PC-3 (cell line): ENCODE results near the gene RAD23A. TPM values are rescaled to one million over a fixed set of nuclear protein-coding genes. Genes with fewer than 3 reads are reported as not detected.

ENCODE experiments used
- ATAC-seq: fragments of 200-7000 bp; cut with Tn5 transposase; 2 replicates; pipeline ENCODE4 v1.9.1; 2020; ENCODE audit warnings: mild to moderate bottlenecking, moderate library complexity
- BruUV-seq: library from RNA; stranded (reverse); fragments of 400-500 nt; replicated peaks from 2 replicates; lab custom pipeline; 2021; lab: Mats Ljungman, UMichigan
- CTCF ChIA-PET: fragments of 300-600 bp; sonication (Branson Sonifier 250); formaldehyde crosslinking; loops from one replicate; lab custom pipeline; 2022; ENCODE audit warnings: antibody characterized with exemption; lab: Charles Lee
- POLR2A ChIA-PET: fragments of 300-600 bp; sonication (Branson Sonifier 250); formaldehyde crosslinking; loops from one replicate; lab custom pipeline; 2022; ENCODE audit warnings: antibody characterized with exemption; ENCODE audit not compliant: unreplicated experiment; lab: Charles Lee
- DNase-seq: peaks from one replicate; pipeline ENCODE4 v3.0.0-alpha.2; 2015
- H2AFZ ChIP-seq: fragments of 300-600 bp; sonication (generic); 2 replicates; pipeline ENCODE4 v1.6.0; 2016; ENCODE audit warnings: antibody characterized with exemption, low read length
- H3F3A ChIP-seq: fragments of 300-600 bp; sonication (generic); one replicate; pipeline ENCODE4 v1.6.0; 2017; ENCODE audit warnings: antibody characterized with exemption, low read length, control low read depth, mild to moderate bottlenecking; ENCODE audit not compliant: unreplicated experiment
- H3K27ac ChIP-seq: fragments of 300-600 bp; sonication (generic); 2 replicates; pipeline ENCODE4 v1.5.1; 2016; ENCODE audit warnings: mild to moderate bottlenecking, low read length
- H3K27me3 ChIP-seq: fragments of 300-600 bp; sonication (generic); 2 replicates; pipeline ENCODE4 v1.6.1; 2016; ENCODE audit warnings: low read length, mixed read lengths
- H3K36me3 ChIP-seq: fragments of 300-600 bp; sonication (generic); 2 replicates; pipeline ENCODE4 v1.6.1; 2016; ENCODE audit warnings: low read depth, mixed run types, low read length, mixed read lengths
- H3K4me1 ChIP-seq: fragments of 300-600 bp; sonication (generic); 2 replicates; pipeline ENCODE4 v1.5.1; 2016; ENCODE audit warnings: low read length; ENCODE audit not compliant: insufficient read depth
- H3K4me2 ChIP-seq: fragments of 300-600 bp; sonication (generic); 2 replicates; pipeline ENCODE4 v1.6.0; 2016; ENCODE audit warnings: low read length
- H3K4me3 ChIP-seq: fragments of 300-600 bp; sonication (generic); 2 replicates; pipeline ENCODE4 v1.5.1; 2016; ENCODE audit warnings: mild to moderate bottlenecking, low read length, mixed read lengths
- H3K79me2 ChIP-seq: fragments of 300-600 bp; sonication (generic); 2 replicates; pipeline ENCODE4 v1.6.1; 2017; ENCODE audit warnings: low read length, mixed read lengths
- H3K9ac ChIP-seq: fragments of 300-600 bp; sonication (generic); 2 replicates; pipeline ENCODE4 v1.6.0; 2016; ENCODE audit warnings: mild to moderate bottlenecking, low read length
- H3K9me2 ChIP-seq: fragments of 300-600 bp; sonication (generic); replicated peaks from 2 replicates; pipeline ENCODE4 v1.6.1; 2016; ENCODE audit warnings: mixed run types, low read length, mixed read lengths
- H3K9me3 ChIP-seq: fragments of 300-600 bp; sonication (generic); 2 replicates; pipeline ENCODE4 v1.6.1; 2016; ENCODE audit warnings: low read length, mixed read lengths
- H4K20me1 ChIP-seq: fragments of 300-600 bp; sonication (generic); 2 replicates; pipeline ENCODE4 v1.6.1; 2016; ENCODE audit warnings: low read length, mixed read lengths
- CTCF ChIP-seq: fragments of 300-600 bp; sonication (generic); conservative IDR thresholded peaks from 2 replicates; pipeline ENCODE4 v1.5.1; 2017; ENCODE audit warnings: antibody characterized with exemption, low read depth, mild to moderate bottlenecking, low read length
- EZH2 ChIP-seq: fragments of 300-600 bp; sonication (generic); IDR thresholded peaks from one replicate; pipeline ENCODE4 v1.6.1; 2017; ENCODE audit warnings: antibody characterized with exemption, mild to moderate bottlenecking, low read length; ENCODE audit not compliant: unreplicated experiment
- EZH2phosphoT487 ChIP-seq: fragments of 300-600 bp; sonication (generic); IDR thresholded peaks from 2 replicates; pipeline ENCODE4 v1.6.1; 2018; ENCODE audit warnings: mild to moderate bottlenecking, antibody characterized with exemption, low read length, borderline replicate concordance
- intact Hi-C: fragments of 100-400 bp; cut with micrococcal nuclease; formaldehyde crosslinking; loops from 2 replicates; pipeline ENCODE4 v1.9.0; 2023
- total RNA-seq: library from RNA; depleted of rRNA; stranded (reverse); fragments of >200 nt; gene quantifications from 2 replicates; pipeline ENCODE4 v1.2.3, GENCODE V29; 2014

Gene RAD23A
- total RNA-seq, 1 experiment from 2014 or later, result 418 TPM

GRCh38 chr19:12918253-12918652, 27.4 kb upstream of the RAD23A start:
- peaks cover 6% of the 10 kb centered on the region for H3K4me1 ChIP-seq
- H3K4me3 ChIP-seq, result no peak overlapping the region
- H3K9ac ChIP-seq, result no peak overlapping the region
- DNase-seq (no peak), ATAC-seq (no peak)
- H2AFZ ChIP-seq, result no peak overlapping the region
- H4K20me1 ChIP-seq, result no peaks in the 10 kb centered on the region
- no peak overlapping the region for H3K27ac ChIP-seq
- no peaks in the 10 kb centered on the region for H3K9me3 ChIP-seq
- POLR2A ChIA-PET, result no interaction called here
- intact Hi-C loops, result no loop called here
- H3K27me3 ChIP-seq, result no peaks in the 10 kb centered on the region
- no peaks in the 10 kb centered on the region for H3K79me2 ChIP-seq
- BruUV-seq, result no TSS peak
- H3K4me2 ChIP-seq, result no peak overlapping the region
- CTCF ChIA-PET, result no interaction called here
- H3F3A ChIP-seq, result no peaks in the 10 kb centered on the region
- TF ChIP-seq EZH2phosphoT487 (no peak), EZH2 (no peak), CTCF (no peak)
- H3K36me3 ChIP-seq, result peaks cover 11% of the 10 kb centered on the region
- no peaks in the 10 kb centered on the region for H3K9me2 ChIP-seq

- no peak for DNase-seq
These were observed 24.6 kb upstream of the RAD23A start for GRCh38 chr19:12921047-12921446.

More at GRCh38 chr19:12921047-12921446, 24.6 kb upstream of the RAD23A start:
- ChIA-PET CTCF (no interaction called here), POLR2A (no interaction called here)
- TF ChIP-seq EZH2phosphoT487, result no peak
- no peak for TF ChIP-seq EZH2
- no peak for TF ChIP-seq CTCF
- H3K36me3 ChIP-seq, result peaks cover 31% of the 10 kb centered on the region
- H3K4me3 ChIP-seq, result no peak overlapping the region
- H3K4me1 ChIP-seq, result peaks cover 3% of the 10 kb centered on the region; the same call in 1 of the 2 replicates
- H3K27ac ChIP-seq, result no peak overlapping the region
- H3K9me2 ChIP-seq, result no peaks in the 10 kb centered on the region
- intact Hi-C loops, result no loop called here
- no peaks in the 10 kb centered on the region for H4K20me1 ChIP-seq
- no peaks in the 10 kb centered on the region for H3F3A ChIP-seq
- no peaks in the 10 kb centered on the region for H3K79me2 ChIP-seq
- no peak overlapping the region for H2AFZ ChIP-seq
- no peak for ATAC-seq
- no peak overlapping the region for H3K9ac ChIP-seq
- no peaks in the 10 kb centered on the region for H3K27me3 ChIP-seq
- no peak overlapping the region for H3K4me2 ChIP-seq
- H3K9me3 ChIP-seq, result no peaks in the 10 kb centered on the region
- BruUV-seq, result no TSS peak
